Trophoblast cell (in vitro differentiated cells and primary cell): ENCODE results near the gene ATP9B.

Experiments used
- DNase-seq, 2 donors: peaks; one replicate each; pipeline ENCODE4 v3.0.0-alpha.2; 2016
- H2AFZ ChIP-seq: 2 replicates; pipeline ENCODE4 v1.6.1; 2013; ENCODE audit warnings: low read length, moderate library complexity, mild to moderate bottlenecking; ENCODE audit not compliant: insufficient read depth, poor library complexity
- H2AK5ac ChIP-seq: 2 replicates; pipeline ENCODE4 v1.6.1; 2013; ENCODE audit warnings: mild to moderate bottlenecking, low read length
- H2BK120ac ChIP-seq: 2 replicates; pipeline ENCODE4 v1.6.1; 2013; ENCODE audit warnings: low read length, mild to moderate bottlenecking, moderate library complexity; ENCODE audit not compliant: insufficient read depth, poor library complexity
- H2BK12ac ChIP-seq: 2 replicates; pipeline ENCODE4 v1.6.1; 2013; ENCODE audit warnings: mild to moderate bottlenecking, low read length, moderate library complexity
- H2BK5ac ChIP-seq: 2 replicates; pipeline ENCODE4 v1.6.1; 2013; ENCODE audit warnings: low read length, low read depth, moderate library complexity, mild to moderate bottlenecking; ENCODE audit not compliant: poor library complexity
- H3K14ac ChIP-seq: 2 replicates; pipeline ENCODE4 v1.6.1; 2013; ENCODE audit warnings: mild to moderate bottlenecking, low read length
- H3K18ac ChIP-seq: 2 replicates; pipeline ENCODE4 v1.6.1; 2013; ENCODE audit warnings: mild to moderate bottlenecking, low read length
- H3K23ac ChIP-seq: 2 replicates; pipeline ENCODE4 v1.6.1; 2013; ENCODE audit warnings: low read length
- H3K27ac ChIP-seq: 2 replicates; pipeline ENCODE4 v1.5.1; 2013; ENCODE audit warnings: low read depth, mild to moderate bottlenecking, inconsistent platforms, low read length, moderate library complexity
- H3K27me3 ChIP-seq: 2 replicates; pipeline ENCODE4 v1.6.1; 2013; ENCODE audit warnings: inconsistent platforms, mild to moderate bottlenecking, low read length, moderate library complexity; ENCODE audit not compliant: insufficient read depth
- H3K36me3 ChIP-seq, 2 experiments: 1 replicate in 1 of 2; 2 replicates in 1 of 2; pipeline ENCODE4 v1.6.1; 2013; ENCODE audit warnings: low read length in 2 of 2, mild to moderate bottlenecking in 2 of 2, moderate library complexity in 1 of 2; ENCODE audit not compliant: insufficient read depth in 2 of 2, control insufficient read depth in 1 of 2
- H3K4ac ChIP-seq: 2 replicates; pipeline ENCODE4 v1.6.1; 2013; ENCODE audit warnings: low read depth, mild to moderate bottlenecking, low read length, moderate library complexity
- H3K4me1 ChIP-seq, 2 experiments: 1 replicate in 1 of 2; 2 replicates in 1 of 2; pipeline ENCODE4 v1.6.1; 2013; ENCODE audit warnings: low read length in 2 of 2, mild to moderate bottlenecking in 2 of 2, moderate library complexity in 1 of 2; ENCODE audit not compliant: insufficient read depth in 2 of 2, control insufficient read depth in 1 of 2
- H3K4me2 ChIP-seq: 2 replicates; pipeline ENCODE4 v1.6.1; 2013; ENCODE audit warnings: inconsistent platforms, mild to moderate bottlenecking, low read length, moderate library complexity
- H3K4me3 ChIP-seq: 2 replicates; pipeline ENCODE4 v1.5.1; 2013; ENCODE audit warnings: mild to moderate bottlenecking, low read depth, low read length, inconsistent platforms
- H3K79me1 ChIP-seq: one replicate; pipeline ENCODE4 v1.6.1; 2013; ENCODE audit warnings: low read length
- H3K79me2 ChIP-seq: 2 replicates; pipeline ENCODE4 v1.6.1; 2013; ENCODE audit warnings: low read length, mild to moderate bottlenecking; ENCODE audit not compliant: control insufficient read depth, insufficient read depth, poor library complexity
- H3K9ac ChIP-seq: 2 replicates; pipeline ENCODE4 v1.6.1; 2013; ENCODE audit warnings: mild to moderate bottlenecking, low read length
- H3K9me3 ChIP-seq: 2 replicates; pipeline ENCODE4 v1.6.1; 2013; ENCODE audit warnings: low read depth, mild to moderate bottlenecking, control low read depth, inconsistent platforms, low read length; ENCODE audit not compliant: insufficient read depth
- H4K12ac ChIP-seq: 2 replicates; pipeline ENCODE4 v1.6.1; 2013; ENCODE audit warnings: low read depth, mild to moderate bottlenecking, low read length, moderate library complexity
- H4K8ac ChIP-seq: 2 replicates; pipeline ENCODE4 v1.6.1; 2013; ENCODE audit warnings: low read depth, mild to moderate bottlenecking, low read length, moderate library complexity
- H4K91ac ChIP-seq: one replicate; pipeline ENCODE4 v1.6.1; 2013; ENCODE audit warnings: low read depth, mild to moderate bottlenecking, low read length, moderate library complexity
- WGBS: extraction: QIAGEN DNeasy Blood & Tissue Kit; methylation state at CpG from one replicate; pipeline ENCODE4 v1.1.7; 2013; ENCODE audit warnings: missing lambda C conversion rate; ENCODE audit not compliant: insufficient read length, insufficient coverage; ENCODE audit errors: extremely low coverage; 5-methylcytosine and 5-hydroxymethylcytosine counted together

The ATP9B gene

DNA sequence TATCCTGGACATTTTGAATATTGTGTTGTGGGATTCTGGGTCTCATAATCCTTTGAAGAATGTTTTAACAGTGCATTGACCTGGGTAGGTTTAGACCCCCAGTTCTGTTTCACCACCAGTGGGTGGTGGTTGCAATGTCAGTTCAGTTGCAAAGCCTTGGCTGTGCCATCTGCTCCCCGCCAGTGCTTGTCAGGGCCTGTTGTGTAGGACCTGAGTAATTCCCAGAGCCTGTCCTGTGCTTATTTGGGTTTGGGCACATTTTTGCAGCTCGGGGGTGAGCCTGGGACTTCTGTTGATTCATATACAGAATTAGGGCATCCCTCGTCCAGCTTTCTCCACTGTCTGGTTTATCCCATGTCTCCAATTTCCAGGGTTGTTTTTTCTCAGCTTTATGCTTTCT, 24.8 kb downstream of the ATP9B start:
- H3K79me2 ChIP-seq: no peaks in the 10 kb centered on the region
- H2BK5ac ChIP-seq: no peak overlapping the region
- H3K23ac ChIP-seq: no peak overlapping the region
- H3K4ac ChIP-seq: no peak overlapping the region
- H4K91ac ChIP-seq: no peak overlapping the region
- no peak overlapping the region for H3K18ac ChIP-seq
- H2AFZ ChIP-seq: no peak overlapping the region
- H2BK12ac ChIP-seq: no peak overlapping the region
- H3K27me3 ChIP-seq: no peaks in the 10 kb centered on the region
- no peaks in the 10 kb centered on the region for H3K36me3 ChIP-seq
- H3K4me3 ChIP-seq: no peak overlapping the region
- no peaks in the 10 kb centered on the region for H3K9me3 ChIP-seq
- no peak overlapping the region for H4K12ac ChIP-seq
- H4K8ac ChIP-seq: no peak overlapping the region
- no peak overlapping the region for H3K4me2 ChIP-seq
- no peaks in the 10 kb centered on the region for H3K79me1 ChIP-seq
- no peak overlapping the region for H2AK5ac ChIP-seq
- no peak overlapping the region for H2BK120ac ChIP-seq
- H3K4me1 ChIP-seq: no peaks in the 10 kb centered on the region
- H3K14ac ChIP-seq: no peak overlapping the region
- no peak overlapping the region for H3K9ac ChIP-seq
- no peak overlapping the region for H3K27ac ChIP-seq
- no CpG with 5 or more reads among the region's 3 CpGs for WGBS
- DNase-seq: no peak

DNA sequence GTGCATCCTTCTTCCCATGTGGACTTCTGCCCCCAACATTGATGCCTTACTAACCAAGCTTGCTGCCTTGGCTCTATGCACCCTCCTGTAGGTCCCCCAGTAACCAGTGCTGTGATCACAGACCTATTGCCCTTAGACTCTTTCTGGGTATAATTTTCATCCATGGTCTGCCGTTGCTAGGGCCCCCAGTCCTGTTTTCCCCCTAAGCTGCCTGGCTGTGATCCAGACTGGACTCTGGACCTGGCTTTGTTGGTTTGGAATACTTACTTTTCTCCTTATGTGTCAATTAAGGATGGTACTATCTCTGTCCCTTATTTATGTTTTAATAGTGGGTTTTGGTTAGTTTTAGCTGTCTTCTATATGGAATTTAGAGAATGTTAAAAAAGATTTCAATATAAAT, 26.0 kb downstream of the ATP9B start:
- H2BK12ac ChIP-seq: no peak overlapping the region
- H2BK120ac ChIP-seq: no peak overlapping the region
- no peak for DNase-seq
- no peak overlapping the region for H3K23ac ChIP-seq
- H3K4me1 ChIP-seq: no peaks in the 10 kb centered on the region
- no peak overlapping the region for H4K91ac ChIP-seq
- no peak overlapping the region for H3K14ac ChIP-seq
- no peak overlapping the region for H3K27ac ChIP-seq
- H2AFZ ChIP-seq: no peak overlapping the region
- H3K4me3 ChIP-seq: no peak overlapping the region
- no peak overlapping the region for H3K9ac ChIP-seq
- H4K8ac ChIP-seq: no peak overlapping the region
- no peaks in the 10 kb centered on the region for H3K27me3 ChIP-seq
- no peak overlapping the region for H4K12ac ChIP-seq
- H2AK5ac ChIP-seq: no peak overlapping the region
- no peaks in the 10 kb centered on the region for H3K79me1 ChIP-seq
- H3K79me2 ChIP-seq: no peaks in the 10 kb centered on the region
- no peaks in the 10 kb centered on the region for H3K9me3 ChIP-seq
- H3K18ac ChIP-seq: no peak overlapping the region
- H2BK5ac ChIP-seq: no peak overlapping the region
- H3K4me2 ChIP-seq: no peak overlapping the region
- WGBS: no CpG with 5 or more reads among the region's 1 CpG
- peaks cover 0 to 1% of the 10 kb centered on the region in 2 experiments for H3K36me3 ChIP-seq
- H3K4ac ChIP-seq: no peak overlapping the region

DNA sequence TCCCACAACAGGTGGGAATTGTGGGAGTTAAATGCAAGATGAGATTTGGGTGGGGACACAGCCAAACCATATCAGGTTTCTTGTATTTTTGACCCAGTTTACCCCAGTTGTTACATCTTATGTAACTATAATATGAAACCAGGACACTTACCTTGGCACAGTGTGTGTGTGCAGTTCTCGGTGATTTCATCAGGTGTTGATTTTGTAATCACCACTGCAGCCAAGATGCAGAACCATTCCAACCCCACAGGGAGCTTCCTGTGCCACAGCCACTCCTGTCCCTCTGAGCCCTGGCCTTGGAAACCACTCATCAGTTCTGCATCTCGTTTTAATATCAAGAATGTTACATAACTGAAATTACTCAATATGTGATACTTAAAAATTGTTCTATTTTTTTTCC, 31.8 kb downstream of the ATP9B start:
- Histone ChIP-seq H4K12ac (no peak overlapping the region), H2BK5ac (no peak overlapping the region), H3K79me2 (no peaks in the 10 kb centered on the region), H3K4me3 (no peak overlapping the region), H2BK12ac (no peak overlapping the region), H3K27ac (no peak overlapping the region), H3K9me3 (no peaks in the 10 kb centered on the region), H4K8ac (no peak overlapping the region), H3K18ac (no peak overlapping the region), H3K14ac (no peak overlapping the region), H3K36me3 (peaks cover 0 to 1% of the 10 kb centered on the region in 2 experiments), H2AFZ (no peak overlapping the region), H3K4me1 (no peaks in the 10 kb centered on the region), H3K23ac (no peak overlapping the region), H3K27me3 (no peaks in the 10 kb centered on the region), H2BK120ac (no peak overlapping the region), H4K91ac (no peak overlapping the region), H3K4me2 (no peak overlapping the region), H3K79me1 (no peaks in the 10 kb centered on the region), H3K4ac (no peak overlapping the region), H2AK5ac (no peak overlapping the region), H3K9ac (no peak overlapping the region)
- DNase-seq: no peak
- WGBS: no CpG with 5 or more reads among the region's 2 CpGs

DNA sequence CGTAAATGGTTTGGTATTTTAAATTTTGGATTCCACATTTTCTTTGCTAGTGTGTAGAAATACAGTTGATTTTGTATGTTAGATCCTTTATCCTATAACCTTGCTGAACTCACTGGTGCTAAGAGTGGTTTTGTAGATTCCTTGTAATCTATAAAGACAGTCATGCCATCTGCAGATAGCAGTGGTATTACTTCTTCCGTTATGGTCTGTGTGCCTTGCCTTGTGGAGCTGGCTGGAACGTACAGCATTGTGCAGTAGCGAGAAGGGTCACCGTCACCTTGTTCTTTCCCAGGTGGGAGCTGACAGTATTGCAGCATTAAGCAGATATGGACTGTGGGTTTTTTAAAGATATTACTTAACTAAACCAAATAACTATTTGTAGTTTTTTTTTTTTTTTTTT, 33.7 kb downstream of the ATP9B start:
- no peak overlapping the region for H3K4ac ChIP-seq
- no peaks in the 10 kb centered on the region for H3K9me3 ChIP-seq
- no peak overlapping the region for H2BK12ac ChIP-seq
- H3K4me3 ChIP-seq: no peak overlapping the region
- no peaks in the 10 kb centered on the region for H3K27me3 ChIP-seq
- no CpG with 5 or more reads among the region's 5 CpGs for WGBS
- H3K4me1 ChIP-seq: no peaks in the 10 kb centered on the region
- no peaks in the 10 kb centered on the region for H3K79me2 ChIP-seq
- no peak overlapping the region for H4K8ac ChIP-seq
- DNase-seq: no peak
- H2BK120ac ChIP-seq: no peak overlapping the region
- H4K91ac ChIP-seq: no peak overlapping the region
- H3K4me2 ChIP-seq: no peak overlapping the region
- H3K9ac ChIP-seq: no peak overlapping the region
- H3K79me1 ChIP-seq: no peaks in the 10 kb centered on the region
- H3K36me3 ChIP-seq: peaks cover 0 to 1% of the 10 kb centered on the region in 2 experiments
- H4K12ac ChIP-seq: no peak overlapping the region
- no peak overlapping the region for H2AFZ ChIP-seq
- no peak overlapping the region for H2BK5ac ChIP-seq
- no peak overlapping the region for H3K23ac ChIP-seq
- H3K27ac ChIP-seq: no peak overlapping the region
- no peak overlapping the region for H2AK5ac ChIP-seq
- H3K18ac ChIP-seq: no peak overlapping the region
- H3K14ac ChIP-seq: no peak overlapping the region
